GM18502 (cell line): ENCODE results near the gene TMTC1.
A peak's percentile ranks its signal among the peaks of the same experiment; 100 is the strongest.
"Not testable (repeated sequence)": the region's sequence is repeated elsewhere in the genome, so short reads cannot be mapped to it uniquely, and the experiment has no call there.

Experiments
- ATAC-seq: cut with Tn5 transposase; IDR thresholded peaks from one replicate; pipeline ENCODE4 v1.9.1; 2021; ENCODE audit warnings: mild to moderate bottlenecking; ENCODE audit not compliant: unreplicated experiment, poor library complexity

Gene TMTC1

GRCh38 chr12:29783773-29784666, at the start of gene TMTC1:
TMTC1 (minus strand) TSS chr12:29783942; CDS start chr12:29783751, 191 bp downstream.
- ATAC-seq = no peak

- ATAC-seq = no peak
Measured at GRCh38 chr12:29831173-29831572, 47.4 kb upstream of the TMTC1 start.

- ATAC-seq = no peak
Measured at GRCh38 chr12:29830391-29830790, 46.6 kb upstream of the TMTC1 start.

GRCh38 chr12:29818916-29819623, 35.3 kb upstream of the TMTC1 start:
- no peak for ATAC-seq

GRCh38 chr12:29816874-29817725, 33.4 kb upstream of the TMTC1 start:
- no peak for ATAC-seq

GRCh38 chr12:29809616-29810361, 26.0 kb upstream of the TMTC1 start:
- not testable (repeated sequence) for ATAC-seq

GRCh38 chr12:29807129-29807528, 23.4 kb upstream of the TMTC1 start:
- ATAC-seq = no peak

- no peak for ATAC-seq
Measured at GRCh38 chr12:29804019-29804418, 20.3 kb upstream of the TMTC1 start.

GRCh38 chr12:29799591-29799990, 15.8 kb upstream of the TMTC1 start:
- no peak for ATAC-seq

- no peak for ATAC-seq
Measured at GRCh38 chr12:29797565-29798355, 14.0 kb upstream of the TMTC1 start.

- no peak for ATAC-seq
Measured at GRCh38 chr12:29796823-29797263, 13.1 kb upstream of the TMTC1 start.

GRCh38 chr12:29795715-29796114, 12.0 kb upstream of the TMTC1 start:
- ATAC-seq = no peak

GRCh38 chr12:29794862-29795261, 11.1 kb upstream of the TMTC1 start:
- ATAC-seq = no peak

GRCh38 chr12:29792853-29793252, 9.1 kb upstream of the TMTC1 start:
- ATAC-seq = no peak

- no peak for ATAC-seq
Measured at GRCh38 chr12:29792132-29792531, 8.4 kb upstream of the TMTC1 start.

- no peak for ATAC-seq
Measured at GRCh38 chr12:29782871-29783772, 620 bp downstream of the TMTC1 start.

GRCh38 chr12:29782285-29782870, 1.4 kb downstream of the TMTC1 start:
- peak; percentile 78 for ATAC-seq
